Urinary bladder (tissue), 4 donors: Measurements from ENCODE around the gene GNAZ. TPM values are rescaled to one million over a fixed set of nuclear protein-coding genes. Genes with fewer than 3 reads are reported as not detected.

ENCODE experiments used
- DNase-seq: peaks from one replicate; pipeline ENCODE4 v3.0.0-alpha.2; 2015; ENCODE audit errors: extremely low spot score
- H3K27ac ChIP-seq: one replicate; pipeline ENCODE4 v1.5.1; 2013; ENCODE audit warnings: low read depth, mild to moderate bottlenecking, moderate library complexity
- H3K36me3 ChIP-seq: one replicate; pipeline ENCODE4 v1.6.1; 2013; ENCODE audit warnings: mild to moderate bottlenecking, moderate library complexity; ENCODE audit not compliant: insufficient read depth
- H3K4me1 ChIP-seq: one replicate; pipeline ENCODE4 v1.6.1; 2013; ENCODE audit warnings: mild to moderate bottlenecking, moderate library complexity; ENCODE audit not compliant: insufficient read depth
- H3K4me3 ChIP-seq: one replicate; pipeline ENCODE4 v1.5.1; 2013; ENCODE audit warnings: low read depth, low read length
- WGBS: extraction: QIAGEN DNeasy Blood & Tissue Kit; methylation state at CpG from one replicate; pipeline ENCODE4 v1.1.7; 2013; 5-methylcytosine and 5-hydroxymethylcytosine counted together
- polyA plus RNA-seq: library from polyadenylated mRNA; stranded (reverse); fragments of 200-250 nt; gene quantifications from one replicate; pipeline ENCODE4 v1.2.3, GENCODE V29; 2013
- total RNA-seq: library from RNA; depleted of rRNA; stranded (reverse); fragments of >200 nt; gene quantifications from one replicate; pipeline ENCODE4 v1.2.3, GENCODE V29; 2014
- donor health status: healthy with polysubstance abuse.
- donor health status: healthy.

GNAZ gene
- total and polyA plus RNA-seq, 2 donors: 5.4 to 12.2 TPM

- no peak for DNase-seq
- H3K4me3 ChIP-seq: no peak overlapping the region
- no peaks in the 10 kb centered on the region for H3K4me1 ChIP-seq
- no peaks in the 10 kb centered on the region for H3K36me3 ChIP-seq
- no peak overlapping the region for H3K27ac ChIP-seq
- WGBS: 75% methylated on average over 5 of the region's 5 CpGs
Observed at GRCh38 chr22:23054531-23055257, 15.6 kb upstream of the GNAZ start.

GRCh38 chr22:23055449-23056179 is 14.7 kb upstream of the GNAZ start:
- Histone ChIP-seq H3K4me1 (no peaks in the 10 kb centered on the region), H3K36me3 (no peaks in the 10 kb centered on the region), H3K27ac (no peak overlapping the region), H3K4me3 (no peak overlapping the region)
- DNase-seq: no peak
- 69% methylated on average over 7 of the region's 7 CpGs for WGBS

- no peak overlapping the region for H3K4me3 ChIP-seq
- no peak overlapping the region for H3K27ac ChIP-seq
- DNase-seq: no peak
- no peaks in the 10 kb centered on the region for H3K36me3 ChIP-seq
- H3K4me1 ChIP-seq: no peaks in the 10 kb centered on the region
- 50% methylated on average over 1 of the region's 1 CpG for WGBS
Observed at GRCh38 chr22:23057331-23057730, 13.0 kb upstream of the GNAZ start.

- H3K4me1 ChIP-seq: no peaks in the 10 kb centered on the region
- H3K4me3 ChIP-seq: no peak overlapping the region
- no peak for DNase-seq
- H3K36me3 ChIP-seq: no peaks in the 10 kb centered on the region
- no peak overlapping the region for H3K27ac ChIP-seq
- 44% methylated on average over 2 of the region's 2 CpGs for WGBS
Observed at GRCh38 chr22:23058063-23058462, 12.3 kb upstream of the GNAZ start.

- no peaks in the 10 kb centered on the region for H3K36me3 ChIP-seq
- DNase-seq: no peak
- H3K4me1 ChIP-seq: no peaks in the 10 kb centered on the region
- 77% methylated on average over 9 of the region's 9 CpGs for WGBS
- H3K4me3 ChIP-seq: no peak overlapping the region
- H3K27ac ChIP-seq: no peak overlapping the region
Observed at GRCh38 chr22:23058481-23059283, 11.6 kb upstream of the GNAZ start.

GRCh38 chr22:23059284-23059948 is 10.9 kb upstream of the GNAZ start:
- H3K27ac ChIP-seq: no peak overlapping the region
- 93% methylated on average over 24 of the region's 24 CpGs for WGBS
- DNase-seq: no peak

GRCh38 chr22:23060612-23061400 is 9.5 kb upstream of the GNAZ start:
- no peak overlapping the region for H3K4me3 ChIP-seq
- H3K4me1 ChIP-seq: no peaks in the 10 kb centered on the region
- WGBS: 85% methylated on average over 9 of the region's 9 CpGs
- no peak for DNase-seq
- no peaks in the 10 kb centered on the region for H3K36me3 ChIP-seq
- no peak overlapping the region for H3K27ac ChIP-seq

More at GRCh38 chr22:23059284-23059948, 10.9 kb upstream of the GNAZ start:
- H3K4me3 ChIP-seq: no peak overlapping the region
- H3K4me1 ChIP-seq: no peaks in the 10 kb centered on the region
- H3K36me3 ChIP-seq: no peaks in the 10 kb centered on the region

- no peaks in the 10 kb centered on the region for H3K4me1 ChIP-seq
- no peaks in the 10 kb centered on the region for H3K36me3 ChIP-seq
- 92% methylated on average over 16 of the region's 16 CpGs for WGBS
- H3K4me3 ChIP-seq: no peak overlapping the region
- DNase-seq: no peak
- no peak overlapping the region for H3K27ac ChIP-seq
Observed at GRCh38 chr22:23061471-23062280, 8.6 kb upstream of the GNAZ start.

GRCh38 chr22:23062616-23063538 is 7.4 kb upstream of the GNAZ start:
- no peak for DNase-seq
- Histone ChIP-seq H3K4me1 (no peaks in the 10 kb centered on the region), H3K27ac (no peak overlapping the region), H3K4me3 (no peak overlapping the region), H3K36me3 (no peaks in the 10 kb centered on the region)
- 89% methylated on average over 12 of the region's 12 CpGs for WGBS

- no peak for DNase-seq
- WGBS: 94% methylated on average over 16 of the region's 16 CpGs
Observed at GRCh38 chr22:23063539-23064380, 6.6 kb upstream of the GNAZ start.

More at GRCh38 chr22:23063539-23064380, 6.6 kb upstream of the GNAZ start:
- H3K36me3 ChIP-seq: no peaks in the 10 kb centered on the region
- H3K4me3 ChIP-seq: no peak overlapping the region
- H3K27ac ChIP-seq: no peak overlapping the region
- no peaks in the 10 kb centered on the region for H3K4me1 ChIP-seq
